ENCODE measurements around the gene NCK2.

The NCK2 gene

GRCh38 chr2:105924932-105925331 lies 180.2 kb downstream of the NCK2 start:
- no peaks in the 10 kb centered on the region for H3K9me3 ChIP-seq
- H3K36me3 ChIP-seq = no peaks in the 10 kb centered on the region
- H3K4me1 ChIP-seq = no peaks in the 10 kb centered on the region
- DNase-seq = no peak
- no peak for TF ChIP-seq CTCF (IDR thresholded peaks at IDR 0.05; ENCODE audit: low read depth, low read length)
- H3K27me3 ChIP-seq = no peaks in the 10 kb centered on the region
- no peak overlapping the region for H3K4me3 ChIP-seq (ENCODE audit: low read depth, low read length)

- no peak for TF ChIP-seq CTCF (IDR thresholded peaks at IDR 0.05; ENCODE audit: low read depth, low read length)
- no peaks in the 10 kb centered on the region for H3K9me3 ChIP-seq
- H3K36me3 ChIP-seq = no peaks in the 10 kb centered on the region
- no peak for DNase-seq
- no peaks in the 10 kb centered on the region for H3K4me1 ChIP-seq
- H3K27me3 ChIP-seq = no peaks in the 10 kb centered on the region
- no peak overlapping the region for H3K4me3 ChIP-seq (ENCODE audit: low read depth, low read length)
Measured at GRCh38 chr2:105925390-105925789, 180.7 kb downstream of the NCK2 start.

- no peaks in the 10 kb centered on the region for H3K9me3 ChIP-seq
- no peak for DNase-seq
- no peak for TF ChIP-seq CTCF (IDR thresholded peaks at IDR 0.05; ENCODE audit: low read depth, low read length)
- H3K36me3 ChIP-seq = no peaks in the 10 kb centered on the region
- H3K4me1 ChIP-seq = no peaks in the 10 kb centered on the region
- H3K27me3 ChIP-seq = no peaks in the 10 kb centered on the region
- H3K4me3 ChIP-seq (ENCODE audit: low read depth, low read length) = no peak overlapping the region
Measured at GRCh38 chr2:105926960-105927678, 182.4 kb downstream of the NCK2 start.

- no peak for DNase-seq
- H3K27me3 ChIP-seq = no peaks in the 10 kb centered on the region
- H3K9me3 ChIP-seq = no peaks in the 10 kb centered on the region
- H3K4me1 ChIP-seq = no peaks in the 10 kb centered on the region
- no peak for TF ChIP-seq CTCF (IDR thresholded peaks at IDR 0.05; ENCODE audit: low read depth, low read length)
- H3K4me3 ChIP-seq (ENCODE audit: low read depth, low read length) = no peak overlapping the region
- H3K36me3 ChIP-seq = no peaks in the 10 kb centered on the region
Measured at GRCh38 chr2:105928086-105928485, 183.4 kb downstream of the NCK2 start.

- no peak for TF ChIP-seq CTCF (IDR thresholded peaks at IDR 0.05; ENCODE audit: low read depth, low read length)
Measured at GRCh38 chr2:105928563-105928962, 183.9 kb downstream of the NCK2 start.

GRCh38 chr2:105929516-105929915 lies 184.8 kb downstream of the NCK2 start:
- TF ChIP-seq CTCF (IDR thresholded peaks at IDR 0.05; ENCODE audit: low read depth, low read length) = no peak
- DNase-seq = no peak

More at GRCh38 chr2:105928563-105928962, 183.9 kb downstream of the NCK2 start:
- Histone ChIP-seq H3K4me1 (no peaks in the 10 kb centered on the region), H3K4me3 (ENCODE audit: low read depth, low read length) (no peak overlapping the region), H3K9me3 (no peaks in the 10 kb centered on the region), H3K36me3 (no peaks in the 10 kb centered on the region), H3K27me3 (no peaks in the 10 kb centered on the region)
- no peak for DNase-seq

More at GRCh38 chr2:105929516-105929915, 184.8 kb downstream of the NCK2 start:
- no peak overlapping the region for H3K4me3 ChIP-seq (ENCODE audit: low read depth, low read length)
- H3K36me3 ChIP-seq = no peaks in the 10 kb centered on the region
- no peaks in the 10 kb centered on the region for H3K9me3 ChIP-seq
- no peaks in the 10 kb centered on the region for H3K27me3 ChIP-seq
- no peaks in the 10 kb centered on the region for H3K4me1 ChIP-seq

Data from BE2C (cell line).